ENCODE data around the gene USH1G. TPM values are rescaled to one million over a fixed set of nuclear protein-coding genes. Genes with fewer than 3 reads are reported as not detected.

The USH1G gene
- total and polyA plus RNA-seq, 2 of the 13 experiments (the other 11 are each of a cell fraction or from before 2014, with no cell fraction given), result 0.04 TPM; not detected in 1

- TF ChIP-seq MEF2D (CRISPR knock-in tag; IDR thresholded peaks at IDR 0.05) (no peak), ZNF646 (CRISPR knock-in tag; IDR thresholded peaks at IDR 0.05) (no peak), TCF7 (IDR thresholded peaks at IDR 0.05; ENCODE audit: low read depth) (no peak), ZNF704 (CRISPR knock-in tag; IDR thresholded peaks at IDR 0.05; ENCODE audit: borderline replicate concordance) (no peak), MAFF (IDR thresholded peaks at IDR 0.05; ENCODE audit: low read depth, low read length) (no peak), BRF2 (CRISPR knock-in tag; IDR thresholded peaks at IDR 0.05) (no peak), ZNF580 (CRISPR knock-in tag; IDR thresholded peaks at IDR 0.05; ENCODE audit: borderline replicate concordance, low read depth) (peak; percentile 56; the same call in 1 of the 2 replicates), CCAR2 (optimal IDR thresholded peaks at IDR 0.05; ENCODE audit: low read depth, low read length) (no peak), SP1 (IDR thresholded peaks at IDR 0.05) (0 out of 2 replicates have a peak, but pooled peaks have one; percentile 63), SP1 (CRISPR knock-in tag; IDR thresholded peaks at IDR 0.05) (peak; percentile 99), ZNF432 (CRISPR knock-in tag; IDR thresholded peaks at IDR 0.05; ENCODE audit: borderline replicate concordance) (no peak), ZNF275 (CRISPR knock-in tag; IDR thresholded peaks at IDR 0.05; ENCODE audit: borderline replicate concordance) (no peak), ONECUT2 (CRISPR knock-in tag; IDR thresholded peaks at IDR 0.05) (no peak), ZGPAT (CRISPR knock-in tag; IDR thresholded peaks at IDR 0.05) (peak; percentile 83), GTF3A (CRISPR knock-in tag; conservative IDR thresholded peaks at IDR 0.05) (no peak)
Measured at GRCh38 chr17:74873037-74873873, 49.8 kb downstream of the USH1G start (continued).

All from HepG2 (cell line).